Stimulated activated CD4-positive, alpha-beta T cell treated with anti-CD3 and anti-CD28 coated beads, Interleukin-12 subunit alpha, Interleukin-12 subunit beta, amount 100 ng/mL, for 48 hours (primary cell): ENCODE results near the gene METRN.
A peak's percentile ranks its signal among the peaks of the same experiment; 100 is the strongest.

ENCODE experiments used
- DNase-seq, 3 donors: peaks; one replicate each; pipeline ENCODE4 v3.0.0-alpha.2; 2020; ENCODE audit warnings: low read depth in 2 of 3, low spot score in 1 of 3

The METRN gene

DNA sequence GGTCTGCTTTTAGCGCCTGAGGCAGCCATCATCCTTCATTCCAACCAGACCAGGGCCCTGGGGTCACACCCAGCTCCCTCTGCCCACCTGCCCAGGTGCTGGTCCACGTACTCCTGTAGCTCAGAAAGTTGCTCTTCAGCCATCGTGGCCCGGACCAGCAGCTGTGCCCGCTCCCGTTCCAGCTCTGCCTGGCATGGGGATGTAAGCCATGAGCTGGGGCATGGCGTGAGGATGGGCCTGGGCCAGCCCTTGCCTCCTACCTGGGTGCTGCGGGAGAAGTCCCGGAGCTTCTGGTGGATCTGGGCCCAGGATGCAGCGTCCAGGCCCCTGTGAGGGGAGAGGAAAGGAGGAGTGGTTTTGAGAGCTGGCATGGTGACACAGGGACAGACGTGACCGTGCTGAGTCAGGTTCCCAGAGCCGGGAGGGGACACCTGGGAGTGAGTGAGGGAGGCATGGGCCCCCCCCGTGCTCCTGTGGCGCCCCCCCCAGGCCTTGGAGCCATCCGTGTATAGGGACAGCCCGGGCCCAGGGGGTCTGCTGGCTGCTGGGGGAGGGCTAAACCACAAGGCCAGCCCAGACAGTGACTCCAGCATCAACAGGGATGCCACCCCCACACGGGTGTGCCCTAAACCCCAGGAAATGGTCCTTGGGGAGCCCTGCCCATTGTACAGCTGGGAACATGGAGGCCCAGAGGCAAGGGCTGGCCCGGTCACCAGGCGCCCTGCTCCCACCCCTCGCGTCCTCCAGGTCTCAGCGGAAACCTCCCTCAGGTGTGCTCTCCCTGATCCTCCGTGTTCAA is 8.1 kb downstream of the METRN start:
- no peak for DNase-seq

DNA sequence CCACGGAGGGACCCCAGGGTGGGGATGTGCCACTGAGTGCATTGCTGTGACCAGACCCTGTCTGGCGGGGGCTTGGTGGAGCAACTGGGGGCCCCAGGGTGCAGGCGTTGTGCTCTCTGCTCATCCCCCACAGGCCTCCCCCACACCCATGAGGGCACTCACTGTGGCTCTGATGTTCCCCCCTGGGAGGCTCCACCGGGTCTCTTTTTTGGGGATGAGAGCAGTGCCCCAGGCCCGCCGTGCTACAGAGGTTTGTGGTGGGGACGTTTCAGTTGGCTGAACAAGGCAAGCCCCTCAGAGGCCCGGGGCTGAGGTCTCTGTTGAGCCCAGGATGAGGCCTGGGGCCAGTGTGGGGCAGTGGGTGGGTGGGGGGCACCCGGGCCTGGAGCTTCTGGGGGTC is 8.8 kb downstream of the METRN start:
- no peak for DNase-seq

DNA sequence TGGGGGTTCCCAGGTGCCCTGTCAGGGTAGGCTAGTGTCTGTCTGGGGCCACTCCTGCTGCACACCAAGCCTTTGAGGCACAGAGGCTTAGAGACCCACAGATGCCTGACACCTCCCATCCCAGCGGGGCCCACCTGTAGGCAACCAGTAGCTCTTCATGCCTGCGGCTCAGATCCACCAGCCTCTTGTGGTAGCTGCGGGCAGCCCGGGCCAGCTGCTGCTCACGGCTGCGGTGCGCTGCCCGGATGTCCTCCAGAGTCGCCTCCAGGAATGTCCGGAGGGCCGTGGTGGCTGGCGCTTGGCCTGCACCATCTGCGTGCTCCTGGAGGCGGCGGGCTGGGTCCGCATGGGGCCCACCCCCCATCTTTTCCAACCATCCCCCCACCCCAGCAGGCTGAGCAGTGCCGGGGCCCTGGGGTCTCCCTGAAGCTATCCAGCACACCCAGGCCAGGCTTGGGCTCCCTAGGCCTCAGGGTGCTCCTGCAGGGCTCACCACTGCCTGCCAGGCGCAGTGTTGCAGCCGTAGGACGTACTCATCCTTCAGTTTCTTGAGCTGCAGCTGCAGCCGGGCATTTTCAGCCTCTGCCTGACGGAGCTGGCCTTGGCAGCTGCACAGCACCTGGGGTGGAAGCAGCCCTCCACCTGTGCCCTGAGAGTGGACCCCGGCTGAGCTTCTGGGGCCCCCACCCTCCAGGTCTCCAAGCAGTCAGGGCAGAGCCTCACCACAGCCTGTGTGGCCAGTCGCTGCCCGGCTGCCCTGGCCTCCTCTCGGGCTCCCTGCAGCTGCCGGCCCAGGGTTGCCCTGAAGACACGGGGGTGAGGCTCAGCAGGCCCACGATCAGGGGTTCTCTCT is 9.5 kb downstream of the METRN start:
- no peak for DNase-seq

- DNase-seq, result no peak
Measured at GRCh38 chr16:725041-725376, 10.1 kb downstream of the METRN start.

DNA sequence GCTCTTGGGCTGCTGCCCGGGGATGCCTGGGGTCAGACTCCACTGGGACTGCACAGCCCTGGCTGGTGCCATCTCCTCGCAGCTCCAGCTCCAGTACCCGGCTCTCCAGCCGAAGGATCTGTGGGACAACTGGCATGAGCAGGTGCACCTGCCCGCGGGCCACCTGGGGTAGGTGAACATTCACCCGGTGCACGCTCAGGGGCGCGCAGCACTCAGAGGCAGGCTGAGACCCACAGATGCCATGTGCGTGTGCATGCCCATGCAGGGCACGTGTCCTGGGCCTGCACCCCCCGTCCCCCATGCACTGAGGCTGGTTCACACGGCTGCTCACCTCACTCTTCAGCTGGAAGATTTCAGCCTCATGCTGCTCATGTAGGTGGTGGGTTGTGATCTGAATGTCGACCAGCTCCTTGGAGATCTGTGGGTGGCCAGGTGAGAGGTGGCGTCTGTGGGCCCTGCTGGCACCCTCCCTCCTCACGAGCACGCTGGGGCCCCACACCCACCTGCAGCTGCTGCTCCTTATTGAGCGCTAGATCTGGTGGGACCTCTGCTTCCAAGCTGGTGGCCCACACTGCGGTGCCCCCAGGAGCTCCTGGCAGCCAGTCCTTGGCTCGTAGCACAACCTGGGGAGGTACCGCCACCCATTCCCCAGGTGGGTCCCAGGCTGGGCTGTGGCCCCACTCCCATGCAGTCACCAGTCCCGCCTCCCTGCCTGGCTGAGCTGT is 10.7 kb downstream of the METRN start:
- DNase-seq, result no peak

DNA sequence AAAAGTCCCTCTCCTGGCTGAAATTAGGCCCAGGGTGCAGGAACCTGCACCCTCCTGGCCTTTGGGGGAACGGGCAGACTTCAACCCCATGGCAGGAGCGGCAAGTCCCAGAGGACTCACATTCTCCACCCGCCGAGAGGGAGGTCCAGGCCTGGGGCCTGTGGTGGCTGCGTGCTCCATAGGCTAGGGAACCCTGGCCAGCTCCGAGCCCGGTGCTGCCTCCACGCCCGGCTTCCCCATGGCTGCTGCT is 11.2 kb downstream of the METRN start:
- no peak for DNase-seq

DNA sequence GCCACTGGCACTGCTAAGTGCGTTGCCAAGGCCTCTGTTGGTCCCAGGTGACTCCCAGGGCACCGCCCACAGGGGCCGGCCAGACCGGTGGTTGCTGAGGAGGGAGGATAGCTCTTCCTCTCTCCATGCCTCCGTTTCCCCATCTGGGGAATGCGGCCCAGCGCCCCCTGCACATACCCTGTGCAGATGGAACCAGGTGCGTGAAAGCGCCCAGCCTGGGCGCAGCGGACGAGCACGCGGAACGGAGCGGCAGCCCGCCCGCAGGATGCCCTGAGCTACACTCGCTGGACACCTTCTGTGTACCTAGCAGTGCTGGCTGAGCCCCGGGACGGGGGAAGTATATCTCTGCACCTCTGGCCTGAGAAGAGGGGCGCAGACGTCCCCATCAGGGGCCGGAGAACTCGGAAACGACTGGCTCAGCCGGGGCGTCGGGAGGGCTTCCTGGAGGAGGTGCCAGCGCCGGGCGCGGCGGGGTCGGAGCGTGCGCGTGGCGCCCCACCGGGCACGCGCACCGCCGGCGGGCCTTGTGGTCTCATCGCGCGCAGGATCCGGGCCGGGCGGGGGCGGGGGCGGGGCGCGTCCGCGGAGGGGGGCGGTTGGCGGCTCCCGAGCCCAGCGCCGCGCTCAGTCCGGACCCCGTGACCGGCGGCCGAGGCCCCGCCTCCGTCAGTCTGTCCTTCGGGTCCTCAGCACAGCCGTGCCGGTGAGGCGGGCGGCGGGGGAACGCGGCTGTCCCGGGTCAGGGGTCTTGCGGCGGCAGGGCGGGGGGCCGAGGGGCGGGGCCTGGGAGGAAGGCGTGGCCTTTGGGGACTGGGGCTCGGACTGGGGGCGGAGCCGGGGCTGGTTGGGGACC is 11.7 kb downstream of the METRN start, which contains the start of the genes CCDC78 and HAGHL:
CCDC78 (minus strand) TSS at position 6 of the 853 bp plus-strand sequence. CDS start 76 bp downstream, outside the sequence.
HAGHL (plus strand) TSS at position 669 of the 853 bp plus-strand sequence. CDS start 404 bp downstream, outside the sequence.
- no peak for DNase-seq

GRCh38 chr16:727291-727977 is 12.5 kb downstream of the METRN start:
- DNase-seq, result no peak

DNA sequence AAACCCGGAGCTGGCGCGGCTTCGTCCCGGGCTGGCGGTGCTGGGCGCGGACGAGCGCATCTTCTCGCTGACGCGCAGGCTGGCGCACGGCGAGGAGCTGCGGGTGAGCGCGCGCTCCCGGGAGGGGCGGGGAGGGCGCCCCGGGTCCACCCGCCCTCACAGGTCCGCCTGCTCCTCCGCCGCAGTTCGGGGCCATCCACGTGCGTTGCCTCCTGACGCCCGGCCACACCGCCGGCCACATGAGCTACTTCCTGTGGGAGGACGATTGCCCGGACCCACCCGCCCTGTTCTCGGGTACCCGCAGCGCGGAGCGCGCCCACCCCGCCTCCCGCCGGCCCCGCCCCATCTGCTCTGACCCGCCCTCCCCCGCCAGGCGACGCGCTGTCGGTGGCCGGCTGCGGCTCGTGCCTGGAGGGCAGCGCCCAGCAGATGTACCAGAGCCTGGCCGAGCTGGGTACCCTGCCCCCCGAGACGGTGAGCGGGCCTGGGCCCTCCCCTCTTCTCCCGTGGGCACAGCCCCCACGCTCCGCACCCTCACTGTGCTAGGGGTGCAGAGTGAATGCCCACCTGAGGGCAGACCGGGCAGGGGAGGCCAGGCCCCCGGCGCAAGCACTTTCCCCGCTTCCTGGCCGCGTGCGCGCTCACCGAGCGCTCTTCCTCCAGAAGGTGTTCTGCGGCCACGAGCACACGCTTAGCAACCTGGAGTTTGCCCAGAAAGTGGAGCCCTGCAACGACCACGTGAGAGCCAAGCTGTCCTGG is 13.4 kb downstream of the METRN start:
- DNase-seq, result peak in 1 of 3 donors; percentile 56

DNA sequence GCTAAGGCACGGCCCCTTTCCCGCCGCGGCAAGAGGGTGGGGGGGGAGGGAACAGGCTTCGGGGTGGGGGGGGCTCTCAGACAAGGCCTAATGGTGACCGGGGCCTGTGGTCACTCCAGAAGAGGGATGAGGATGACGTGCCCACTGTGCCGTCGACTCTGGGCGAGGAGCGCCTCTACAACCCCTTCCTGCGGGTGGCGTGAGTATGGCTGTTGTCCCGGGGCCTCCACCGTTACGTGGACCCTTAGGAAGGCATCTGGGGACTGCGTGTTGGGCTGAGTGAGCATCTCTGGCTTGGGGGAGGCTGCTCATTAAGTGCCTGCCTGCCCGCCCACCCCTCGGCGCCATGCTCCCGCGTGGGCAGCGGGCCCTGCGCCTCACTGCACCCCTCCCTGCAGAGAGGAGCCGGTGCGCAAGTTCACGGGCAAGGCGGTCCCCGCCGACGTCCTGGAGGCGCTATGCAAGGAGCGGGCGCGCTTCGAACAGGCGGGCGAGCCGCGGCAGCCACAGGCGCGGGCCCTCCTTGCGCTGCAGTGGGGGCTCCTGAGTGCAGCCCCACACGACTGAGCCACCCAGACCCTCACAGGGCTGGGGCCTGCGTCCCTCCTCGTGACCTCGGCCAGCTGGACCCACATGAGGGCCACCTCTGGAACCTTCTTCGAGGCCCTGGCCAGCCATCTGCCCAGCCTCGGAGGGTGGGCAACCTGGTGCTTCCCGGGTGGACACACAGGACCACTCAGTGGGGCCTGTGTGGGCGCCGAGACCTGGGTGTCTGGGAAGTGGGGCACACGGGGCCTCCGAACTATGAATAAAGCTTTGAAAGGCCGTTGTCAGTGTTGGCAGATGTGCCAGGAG is 14.2 kb downstream of the METRN start:
- DNase-seq, result no peak

- DNase-seq, result no peak
Measured at GRCh38 chr16:729768-730665, 15.1 kb downstream of the METRN start.

DNA sequence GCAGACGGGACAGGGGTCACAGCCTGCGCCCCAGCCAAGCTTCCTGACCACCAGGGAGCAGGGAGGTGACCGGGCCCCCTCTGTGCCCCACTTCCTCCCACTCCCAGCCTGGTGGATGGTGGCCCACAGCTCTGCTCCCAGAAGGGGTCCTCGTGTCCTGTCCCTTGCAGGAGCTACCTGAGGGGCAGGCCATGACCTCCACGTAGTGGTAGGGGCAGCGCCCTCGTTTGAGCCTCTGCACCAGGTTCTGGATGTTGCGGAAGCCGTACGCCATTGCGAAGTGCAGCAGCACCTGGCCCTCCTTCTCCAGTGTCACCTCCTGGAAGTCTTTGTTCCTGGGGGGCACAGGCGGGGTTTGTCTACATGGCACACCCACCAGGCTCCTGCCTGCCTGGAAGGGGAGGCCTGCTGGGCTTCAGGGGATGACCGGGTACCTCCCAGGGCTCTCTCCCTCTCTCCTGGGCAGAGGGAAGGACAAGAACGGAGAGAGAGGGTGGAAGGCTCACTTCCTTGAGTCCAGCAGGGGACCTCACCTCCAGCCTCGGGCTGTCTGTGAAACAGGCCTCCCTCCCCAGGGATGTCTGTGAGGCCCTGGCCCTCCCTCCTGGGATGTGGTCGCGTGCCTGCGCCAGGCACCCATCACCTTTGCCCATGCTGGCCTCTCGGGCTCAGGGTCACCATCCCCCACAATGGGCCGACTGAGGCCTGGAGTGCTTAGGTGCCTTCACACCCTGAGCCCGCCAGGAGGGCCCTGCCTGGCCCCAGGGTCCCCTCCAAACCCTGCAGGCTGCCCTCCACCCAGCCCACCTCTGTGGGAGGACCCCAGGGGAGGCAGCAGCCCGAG is 16.0 kb downstream of the METRN start:
- no peak for DNase-seq

DNA sequence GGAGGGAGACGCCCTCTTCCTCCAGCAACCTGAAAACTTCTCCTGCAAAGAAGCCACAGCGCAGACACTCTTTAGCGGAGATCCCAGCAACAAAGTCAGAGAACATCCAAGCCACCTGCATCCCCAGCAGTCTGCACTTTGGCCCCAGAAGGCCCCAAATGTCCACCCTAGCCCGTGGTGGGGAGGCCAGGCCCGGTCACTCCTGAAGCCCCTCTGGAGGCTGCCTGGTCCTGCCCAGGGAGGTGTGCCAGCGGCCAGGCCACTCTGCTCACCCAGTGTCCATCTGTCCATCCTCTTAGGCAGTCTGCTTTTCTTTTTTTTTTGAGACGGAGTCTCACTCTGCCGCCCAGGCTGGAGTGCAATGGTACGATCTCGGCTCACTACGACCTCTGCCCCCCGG is 17.4 kb downstream of the METRN start:
- no peak for DNase-seq

GRCh38 chr16:732936-733335 is 18.0 kb downstream of the METRN start:
- no peak for DNase-seq

GRCh38 chr16:733382-734207 is 18.7 kb downstream of the METRN start:
- DNase-seq, result no peak
